K562 (cell line): Measurements from ENCODE around the gene DNMT3A. TPM values are rescaled to one million over a fixed set of nuclear protein-coding genes. Genes with fewer than 3 reads are reported as not detected.

ENCODE experiments used
- ATF4 ChIP-seq: fragments of 450-650 bp; formaldehyde crosslinking; IDR thresholded peaks from 2 replicates; pipeline ENCODE4 v1.4.0; 2022; ENCODE audit warnings: mild to moderate bottlenecking, moderate library complexity
- JUN ChIP-seq, 2 experiments: sonication (generic) in 1 of 2; formaldehyde crosslinking in 1 of 2; IDR thresholded peaks; 2 replicates each; pipeline versions ENCODE4 v1.6.1 to v1.8.0; 2012 to 2022; ENCODE audit warnings: borderline replicate concordance in 2 of 2, mild to moderate bottlenecking in 2 of 2, improper control_type of control experiment in 1 of 2, low read depth in 1 of 2, low read length in 1 of 2, missing genetic modification reagents in 1 of 2
- PHF20 ChIP-seq: fragments of 450-650 bp; IDR thresholded peaks from 2 replicates; pipeline ENCODE4 v1.6.1; 2018; ENCODE audit not compliant: partially characterized antibody
- REST ChIP-seq, 2 experiments: fragments of 450-650 bp; formaldehyde crosslinking in 1 of 2; IDR thresholded peaks; 2 replicates each; pipeline versions ENCODE4 v1.4.0 to v1.6.1; 2014 to 2020; ENCODE audit warnings: mild to moderate bottlenecking in 2 of 2, borderline replicate concordance in 1 of 2, low read depth in 1 of 2
- RREB1 ChIP-seq: fragments of 250-450 bp; sonication (Bioruptor Pico); IDR thresholded peaks from 2 replicates; pipeline ENCODE4 v1.4.0; 2020
- SAFB ChIP-seq: fragments of 200-400 bp; formaldehyde crosslinking; IDR thresholded peaks from 2 replicates; pipeline ENCODE4 v1.6.1; 2017; ENCODE audit warnings: low read depth, low read length, borderline replicate concordance
- U2AF2 ChIP-seq: fragments of 200-400 bp; formaldehyde crosslinking; optimal IDR thresholded peaks from 2 replicates; pipeline ENCODE3; 2017; ENCODE audit warnings: low read depth, mild to moderate bottlenecking, low read length
- UBTF ChIP-seq, 2 experiments: IDR thresholded peaks; 2 replicates each; pipeline ENCODE4 v1.6.1; 2012; ENCODE audit warnings: improper control_type of control experiment in 2 of 2, low read depth in 2 of 2, low read length in 2 of 2, borderline replicate concordance in 1 of 2
- YBX1 ChIP-seq: fragments of 450-650 bp; IDR thresholded peaks from 2 replicates; pipeline ENCODE4 v1.7.1; 2016; ENCODE audit warnings: mild to moderate bottlenecking
- polyA plus RNA-seq, 8 experiments: library from polyadenylated mRNA; depleted of rRNA in 4 of 8; stranded (reverse) in 5 of 8; unstranded in 3 of 8; fragments of >200 nt; fragmentation: Nextera tagmentation in 2 of 8; fragmentation: Illumina TruSeq in 1 of 8; extraction: Ambion mirVana in 2 of 8; extraction: Trizol in 1 of 8; gene quantifications; 2 replicates each; pipeline versions ENCODE4 v1.2.1 to v1.2.3, GENCODE V29; 2011 to 2014; ENCODE audit warnings: inconsistent platforms in 1 of 8, missing spikeins in 1 of 8
- total RNA-seq, 7 experiments: library from RNA; depleted of rRNA in 6 of 7; stranded (reverse); fragments of >200 nt in 6 of 7; fragmentation: Illumina TruSeq in 2 of 7; extraction: Trizol in 2 of 7; gene quantifications; 2 replicates each; pipeline versions ENCODE4 v1.2.1 to v1.2.3, GENCODE V29; 2011 to 2021; ENCODE audit warnings: low replicate concordance in 1 of 7

DNMT3A gene
- total and polyA plus RNA-seq, 9 of the 15 experiments (the other 6 are each of a cell fraction or from before 2014, with no cell fraction given) = 3.0 to 16.0 (median 6.1) TPM

GRCh38 chr2:25297738-25298137 is 44.0 kb downstream of the DNMT3A start (continued):
- TF ChIP-seq REST (IDR thresholded peaks at IDR 0.05; ENCODE audit: borderline replicate concordance) (peak; percentile 42; the same call in 1 of the 2 replicates), REST (CRISPR knock-in tag; IDR thresholded peaks at IDR 0.05; ENCODE audit: low read depth) (no peak), ATF4 (CRISPR knock-in tag) (no peak), PHF20 (no peak), YBX1 (no peak), U2AF2 (no peak), JUN (IDR thresholded peaks at IDR 0.05; ENCODE audit: borderline replicate concordance, low read depth, low read length) (no peak), JUN (CRISPR knock-in tag; IDR thresholded peaks at IDR 0.05; ENCODE audit: borderline replicate concordance) (no peak), UBTF (IDR thresholded peaks at IDR 0.05; ENCODE audit: borderline replicate concordance in 1 of 2, low read depth in 2 of 2, low read length in 2 of 2) (no peak), SAFB (no peak), RREB1 (CRISPR knock-in tag) (no peak)
